HG02798 (cell line): ENCODE measurements around the gene HADHA.

Experiments
- ATAC-seq: cut with Tn5 transposase; IDR thresholded peaks from one replicate; pipeline ENCODE4 v1.9.1; 2021; ENCODE audit warnings: mild to moderate bottlenecking; ENCODE audit not compliant: unreplicated experiment, poor library complexity

HADHA gene

GRCh38 chr2:26195040-26195984 is 49.1 kb downstream of the HADHA start:
- ATAC-seq: no peak

DNA sequence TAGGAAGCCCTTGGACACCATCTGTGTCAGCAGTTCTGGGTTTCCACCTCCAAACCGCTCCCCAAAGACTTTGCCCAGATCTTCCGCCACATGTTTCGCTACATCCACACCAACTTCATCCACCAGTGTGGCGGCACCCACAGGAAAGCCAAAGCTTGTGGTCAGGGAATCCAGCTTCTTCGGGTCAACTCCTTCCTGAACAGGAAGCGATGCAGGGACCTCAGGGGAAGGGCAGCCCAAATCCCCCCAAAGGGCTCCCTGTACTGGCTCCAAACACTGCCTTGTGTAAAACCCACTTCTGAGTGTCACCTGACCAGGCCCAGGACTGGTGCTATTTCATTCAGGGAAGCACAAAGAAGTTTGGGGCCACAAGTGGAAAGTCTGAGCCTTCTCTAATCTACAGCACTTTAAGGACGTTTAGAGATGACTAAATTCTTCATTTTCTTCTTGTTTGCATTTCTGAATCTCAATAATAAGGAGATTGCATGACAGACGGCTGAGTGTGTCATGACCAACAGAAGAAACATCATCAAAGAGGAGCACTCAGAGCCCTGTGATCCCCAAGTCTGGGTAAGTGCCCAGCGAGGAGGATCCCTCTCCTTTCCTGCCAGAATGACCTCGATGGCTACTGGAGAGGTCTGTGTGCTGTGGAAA is 50.7 kb downstream of the HADHA start:
- no peak for ATAC-seq

GRCh38 chr2:26191316-26192159 is 52.9 kb downstream of the HADHA start:
- ATAC-seq: no peak

- no peak for ATAC-seq
Measured at GRCh38 chr2:26190369-26190768, 54.1 kb downstream of the HADHA start.

- no peak for ATAC-seq
Measured at GRCh38 chr2:26189751-26190150, 54.7 kb downstream of the HADHA start.

DNA sequence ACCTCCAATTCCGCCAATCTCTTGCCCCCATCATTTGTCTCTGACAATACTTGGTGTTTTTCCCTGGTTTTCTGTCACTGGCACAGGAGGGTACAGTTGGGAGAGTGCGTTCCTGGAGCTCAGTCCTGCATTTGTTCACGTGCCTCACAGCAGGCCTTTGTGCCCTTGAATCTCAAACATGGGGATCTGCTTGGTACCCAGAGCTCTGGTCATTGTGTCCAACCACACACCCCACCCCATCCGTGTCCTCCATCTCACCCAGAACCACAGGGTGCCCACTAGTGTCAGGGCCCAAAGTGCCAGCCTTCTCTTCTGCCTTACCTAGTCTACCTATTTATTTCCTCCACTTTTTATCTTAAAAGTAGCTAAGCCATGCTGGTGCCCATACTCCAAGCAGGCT is 55.3 kb downstream of the HADHA start:
- ATAC-seq: no peak

- ATAC-seq: no peak
Measured at GRCh38 chr2:26187537-26188104, 56.8 kb downstream of the HADHA start.

DNA sequence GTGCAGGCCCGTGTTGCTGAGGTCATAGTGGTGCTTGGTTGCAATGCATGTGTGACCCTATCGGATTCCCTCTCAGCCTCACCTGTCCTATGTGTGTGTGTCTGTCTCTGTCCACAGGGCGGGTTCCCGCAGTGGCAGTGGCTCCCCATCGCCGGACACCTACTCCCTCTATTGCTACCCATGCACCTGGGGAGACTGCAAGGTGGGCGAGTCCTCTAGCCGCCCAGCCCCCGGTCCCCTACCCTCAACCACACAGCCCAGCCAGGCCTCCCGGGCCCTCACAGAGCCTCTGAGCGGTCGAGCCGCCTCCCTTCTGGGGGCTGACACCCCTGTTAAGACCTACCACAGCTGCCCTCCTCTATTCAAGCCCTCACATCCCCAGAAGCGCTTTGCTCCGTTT is 57.3 kb downstream of the HADHA start:
- no peak for ATAC-seq

DNA sequence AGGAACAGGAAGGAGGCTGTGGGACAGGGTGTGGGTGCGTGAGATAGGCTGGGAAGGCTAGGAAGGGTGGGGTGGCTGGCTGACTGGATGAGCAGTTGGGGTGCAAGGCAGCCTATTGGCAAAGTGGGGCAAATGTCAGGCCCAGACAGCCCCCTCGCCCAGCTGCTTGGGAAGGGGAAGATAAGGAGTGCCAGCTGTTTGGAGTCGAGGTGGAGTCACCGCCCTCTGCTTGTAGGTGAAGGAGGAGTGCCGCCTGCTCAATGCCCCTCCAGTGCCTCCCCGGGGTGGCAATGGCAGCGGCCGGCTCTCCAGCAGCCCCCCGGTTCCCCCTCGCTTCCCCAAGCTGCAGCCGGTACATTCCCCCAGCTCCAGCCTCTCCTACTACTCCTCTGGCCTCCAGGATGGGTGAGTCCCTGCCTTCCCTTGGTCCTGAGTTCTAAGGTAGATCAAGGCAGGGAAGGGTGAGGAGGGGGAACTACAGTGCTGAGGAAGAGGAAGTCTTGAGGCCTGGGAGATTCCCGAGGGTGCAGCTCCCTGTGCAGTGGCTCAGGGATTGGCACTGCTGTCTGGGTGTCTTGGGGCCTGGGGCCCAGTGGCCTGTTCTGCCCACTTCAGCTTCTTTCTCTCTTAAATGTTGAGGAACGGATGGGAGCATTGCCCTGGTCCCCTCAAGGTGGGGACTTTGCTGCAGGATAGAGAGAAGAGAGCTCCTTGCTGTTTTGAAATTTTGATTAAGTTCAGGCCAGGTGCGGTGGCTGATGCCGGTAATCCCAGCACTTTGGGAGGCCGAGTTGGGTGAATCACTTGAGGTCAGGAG is 58.3 kb downstream of the HADHA start:
- ATAC-seq: no peak

DNA sequence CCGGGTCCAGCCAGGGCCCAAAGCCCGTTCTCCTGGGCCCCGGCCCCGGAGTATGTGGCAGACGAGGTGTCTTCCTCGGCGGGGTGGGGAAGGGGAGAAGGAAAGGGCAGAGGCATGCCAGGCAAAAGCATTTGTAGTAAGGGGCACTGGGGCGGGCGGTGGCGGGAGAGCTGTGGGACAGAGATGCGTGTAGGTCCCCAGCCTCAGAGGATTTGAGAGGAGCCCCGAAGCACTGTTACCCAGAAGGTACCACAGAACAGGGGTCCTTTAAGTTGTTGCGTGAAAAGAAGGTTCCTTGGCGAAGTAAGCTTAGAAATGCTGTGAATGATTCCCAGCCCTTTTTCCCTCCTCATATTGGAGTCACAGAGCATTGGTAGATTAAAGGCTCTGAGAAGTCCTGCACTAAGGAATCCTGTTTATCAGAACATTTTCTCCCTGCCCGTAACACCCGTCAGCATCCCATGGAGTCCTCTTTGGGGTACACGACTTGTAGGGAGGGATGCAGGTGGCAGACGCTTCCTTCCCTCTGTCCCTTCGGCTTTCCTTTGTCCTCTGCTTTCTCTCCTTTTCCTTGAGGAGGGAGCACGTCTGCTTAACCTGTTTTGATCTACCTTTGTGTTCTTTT is 59.0 kb downstream of the HADHA start:
- ATAC-seq: no peak

GRCh38 chr2:26184555-26185303 is 59.7 kb downstream of the HADHA start:
- peak; percentile 75 for ATAC-seq

DNA sequence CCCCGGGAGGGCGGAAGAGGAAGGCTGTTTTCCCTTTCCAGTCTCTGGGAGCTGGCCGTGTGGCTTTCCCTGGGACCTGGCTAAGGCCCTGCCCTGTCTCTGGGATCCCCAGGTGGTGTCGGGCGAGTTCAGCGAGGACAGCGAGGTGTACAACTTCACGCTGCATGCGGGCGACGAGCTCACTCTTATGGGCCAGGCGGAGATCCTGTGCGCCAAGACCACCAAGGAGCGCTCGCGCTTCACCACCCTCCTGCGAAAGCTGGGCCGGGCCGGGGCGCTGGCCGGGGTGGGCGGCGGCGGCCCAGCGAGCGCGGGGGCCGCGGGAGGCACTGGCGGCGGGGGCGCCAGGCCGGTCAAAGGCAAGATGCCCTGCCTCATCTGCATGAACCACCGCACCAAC is 60.3 kb downstream of the HADHA start:
- ATAC-seq: no peak

GRCh38 chr2:26182887-26183630 is 61.4 kb downstream of the HADHA start:
- ATAC-seq: no peak

DNA sequence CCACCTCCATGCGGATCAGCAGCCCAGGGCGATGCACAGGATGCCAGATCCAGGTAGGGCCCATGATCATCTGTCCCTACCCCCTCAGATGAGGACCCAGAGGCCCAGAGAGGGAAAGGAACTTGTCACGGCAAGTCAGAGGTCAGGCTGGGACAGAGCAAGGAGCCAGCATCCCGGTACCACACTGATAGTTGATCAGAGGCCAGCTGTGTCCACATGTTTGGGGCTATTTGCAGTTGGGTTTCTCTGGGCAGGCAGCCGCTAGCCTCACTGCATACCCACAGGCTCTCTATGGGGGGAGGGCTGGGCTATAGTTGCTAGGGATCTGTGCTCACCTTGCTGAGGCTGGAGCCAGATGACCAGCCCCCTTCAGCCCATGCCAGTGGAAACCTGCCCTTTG is 62.0 kb downstream of the HADHA start:
- no peak for ATAC-seq

DNA sequence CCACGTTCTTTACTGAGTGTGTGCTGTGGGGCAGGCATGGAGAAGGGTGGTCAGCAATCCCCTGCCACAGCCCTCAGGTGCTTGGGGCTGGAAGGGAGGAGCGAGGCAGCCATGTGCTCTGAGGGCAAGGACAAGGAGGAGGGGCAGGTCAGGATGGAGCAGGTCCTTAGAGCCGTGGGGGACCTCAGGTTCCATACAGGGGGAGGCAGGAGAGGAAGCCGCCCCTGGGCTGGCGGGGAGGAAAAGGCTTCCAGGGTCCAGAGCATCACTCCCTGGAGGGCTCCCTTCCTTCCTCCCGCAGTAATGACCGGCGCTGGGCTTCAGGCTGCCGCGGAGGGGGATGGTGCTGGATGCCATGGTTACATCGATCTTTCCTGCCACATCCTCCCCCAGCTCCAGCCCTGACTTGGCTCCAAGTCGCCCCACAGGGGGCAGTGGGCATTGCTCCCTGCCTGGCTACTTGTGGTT is 65.0 kb downstream of the HADHA start:
- ATAC-seq: no peak

- ATAC-seq: no peak
Measured at GRCh38 chr2:26178746-26179436, 65.5 kb downstream of the HADHA start.

DNA sequence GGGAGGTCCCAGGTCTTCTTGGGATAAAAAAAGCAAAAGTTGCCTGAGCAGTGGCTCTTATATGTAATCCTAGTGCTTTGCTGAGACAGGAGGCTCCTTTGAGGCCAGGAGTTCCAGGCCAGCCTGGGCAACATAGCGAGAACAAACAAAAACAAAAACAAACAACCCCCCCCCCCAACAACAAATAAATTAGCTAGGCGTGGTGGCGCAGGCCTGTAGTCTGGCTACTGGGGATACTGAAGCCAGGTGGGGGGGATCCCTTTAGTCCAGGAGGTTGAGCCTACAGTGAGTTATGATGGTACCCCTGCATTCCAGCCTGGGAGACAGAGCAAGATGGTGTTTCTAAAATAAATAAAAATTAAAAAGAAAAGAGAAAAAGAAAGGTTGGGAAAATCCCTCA is 66.2 kb downstream of the HADHA start:
- ATAC-seq: no peak
